Astrocyte of the cerebellum (primary cell): ENCODE results near the gene PREP.
A peak's percentile ranks its signal among the peaks of the same experiment; 100 is the strongest.

Experiments
- DNase-seq: peaks from one replicate; pipeline ENCODE4 v3.0.0-alpha.2; 2011; ENCODE audit warnings: low read depth
- H3K4me3 ChIP-seq: 2 replicates; pipeline ENCODE4 v1.5.1; 2011; ENCODE audit warnings: mild to moderate bottlenecking, low read depth, low read length, moderate library complexity
- in situ Hi-C: cut with HindIII; loops from 2 replicates; pipeline ENCODE4 v1.10.0; 2017; ENCODE audit warnings: low sequenced_read_pairs
- TF ChIP-seq, protein P1 (sequence below): IDR thresholded peaks from 2 replicates; pipeline ENCODE4 v1.5.1; 2012; ENCODE audit warnings: low read length, low read depth, moderate library complexity, mild to moderate bottlenecking; ENCODE audit errors: missing control alignments

The PREP gene

DNA sequence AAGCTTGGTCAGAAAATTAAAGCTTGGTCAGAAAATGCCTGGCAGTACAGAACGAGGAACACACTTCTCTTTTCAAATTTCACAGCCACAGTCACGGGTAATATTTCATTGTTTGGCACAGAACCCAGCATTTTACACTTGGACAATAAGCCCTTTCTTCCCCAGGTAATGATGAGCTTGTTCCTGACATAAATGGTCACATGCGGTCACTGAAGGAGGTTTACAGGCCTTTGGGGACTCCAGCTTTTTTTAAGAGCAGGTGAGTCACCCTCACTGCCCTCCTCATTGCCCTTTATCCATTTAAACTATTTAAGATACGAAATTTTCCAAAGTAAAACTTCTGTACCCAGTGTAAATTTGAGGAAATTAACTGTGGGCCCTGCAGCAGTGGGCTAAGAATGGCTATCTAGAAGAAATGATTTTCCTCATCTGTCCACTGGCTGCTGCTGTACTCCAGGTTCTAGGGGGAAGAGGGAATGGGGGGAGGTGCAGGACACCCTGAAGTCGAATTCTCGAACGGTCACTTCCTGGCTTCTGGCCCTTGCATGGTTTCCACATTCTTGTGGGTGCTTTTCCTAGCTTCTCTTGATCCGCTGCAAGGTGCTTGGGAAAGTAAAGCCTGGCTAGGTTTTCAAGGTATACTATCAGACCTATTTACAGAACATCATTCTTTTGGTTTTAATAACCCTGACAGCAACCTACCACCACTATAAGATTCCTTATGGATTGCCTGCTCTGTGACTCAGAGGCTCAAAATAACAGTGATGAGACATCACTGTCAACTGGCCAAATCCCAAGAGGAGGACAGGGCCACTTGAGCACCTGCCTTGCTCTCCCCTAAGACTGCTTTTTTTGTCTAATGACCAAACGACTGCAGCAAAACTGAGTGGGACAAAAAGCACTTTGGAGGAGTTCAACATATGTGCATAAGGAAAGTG, 75.8 kb downstream of the PREP start:
- in situ Hi-C loops = no loop called here

DNA sequence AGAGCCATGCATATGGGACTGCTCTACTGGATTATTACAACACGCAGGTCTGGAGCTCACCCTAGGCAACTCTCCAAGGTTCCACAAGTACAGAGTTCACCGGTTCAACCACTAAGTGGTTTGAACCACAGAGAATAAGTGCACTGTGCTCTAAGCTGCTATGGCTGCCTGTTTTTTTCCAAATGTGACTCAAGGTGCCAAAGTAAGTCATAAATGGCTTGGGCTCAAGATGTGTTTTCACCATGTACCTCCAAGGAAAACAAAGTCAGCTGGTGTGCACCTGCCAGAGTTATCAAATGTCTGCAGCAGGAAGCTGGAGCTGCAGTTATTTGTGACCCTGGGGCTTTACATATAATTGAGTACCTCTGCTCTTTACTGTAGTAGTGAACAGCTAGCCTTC, 76.7 kb downstream of the PREP start:
- peak; percentile 53 for DNase-seq
- TF ChIP-seq, protein P1, sequence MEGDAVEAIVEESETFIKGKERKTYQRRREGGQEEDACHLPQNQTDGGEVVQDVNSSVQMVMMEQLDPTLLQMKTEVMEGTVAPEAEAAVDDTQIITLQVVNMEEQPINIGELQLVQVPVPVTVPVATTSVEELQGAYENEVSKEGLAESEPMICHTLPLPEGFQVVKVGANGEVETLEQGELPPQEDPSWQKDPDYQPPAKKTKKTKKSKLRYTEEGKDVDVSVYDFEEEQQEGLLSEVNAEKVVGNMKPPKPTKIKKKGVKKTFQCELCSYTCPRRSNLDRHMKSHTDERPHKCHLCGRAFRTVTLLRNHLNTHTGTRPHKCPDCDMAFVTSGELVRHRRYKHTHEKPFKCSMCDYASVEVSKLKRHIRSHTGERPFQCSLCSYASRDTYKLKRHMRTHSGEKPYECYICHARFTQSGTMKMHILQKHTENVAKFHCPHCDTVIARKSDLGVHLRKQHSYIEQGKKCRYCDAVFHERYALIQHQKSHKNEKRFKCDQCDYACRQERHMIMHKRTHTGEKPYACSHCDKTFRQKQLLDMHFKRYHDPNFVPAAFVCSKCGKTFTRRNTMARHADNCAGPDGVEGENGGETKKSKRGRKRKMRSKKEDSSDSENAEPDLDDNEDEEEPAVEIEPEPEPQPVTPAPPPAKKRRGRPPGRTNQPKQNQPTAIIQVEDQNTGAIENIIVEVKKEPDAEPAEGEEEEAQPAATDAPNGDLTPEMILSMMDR = no peak
- in situ Hi-C loops = no loop called here

More for the DNA sequence above, 75.8 kb downstream of the PREP start:
- TF ChIP-seq, protein P1 = no peak
- DNase-seq = no peak
- no peak overlapping the region for H3K4me3 ChIP-seq

DNA sequence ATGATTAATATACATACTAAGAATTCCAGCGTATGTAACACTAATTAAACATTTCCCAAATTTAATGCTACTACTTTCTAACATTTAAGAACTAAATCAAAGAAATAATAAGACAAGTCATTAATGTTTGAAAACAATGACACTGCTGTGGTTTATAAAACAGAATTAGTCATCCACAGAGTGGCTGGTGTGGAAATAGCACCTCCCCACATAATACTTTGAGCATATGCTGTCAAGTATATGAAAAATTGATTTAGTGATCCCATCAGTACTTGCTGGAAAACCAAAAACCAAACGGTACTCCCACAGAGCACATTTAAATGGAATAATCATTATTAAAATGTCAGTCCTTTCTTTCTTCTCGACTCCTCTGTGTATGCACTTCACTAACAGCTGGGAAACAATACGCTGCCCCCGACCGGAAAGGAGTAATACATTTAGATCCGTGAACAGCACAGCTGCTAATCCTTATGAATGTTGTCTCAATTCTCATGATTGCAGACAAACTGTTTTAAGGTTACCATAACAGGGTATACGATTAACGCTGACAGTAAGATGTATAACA, 78.4 kb downstream of the PREP start:
- no peak overlapping the region for H3K4me3 ChIP-seq
- DNase-seq = no peak
- TF ChIP-seq, protein P1 = no peak
- in situ Hi-C loops = no loop called here

More for the DNA sequence above, 76.7 kb downstream of the PREP start:
- H3K4me3 ChIP-seq = no peak overlapping the region

DNA sequence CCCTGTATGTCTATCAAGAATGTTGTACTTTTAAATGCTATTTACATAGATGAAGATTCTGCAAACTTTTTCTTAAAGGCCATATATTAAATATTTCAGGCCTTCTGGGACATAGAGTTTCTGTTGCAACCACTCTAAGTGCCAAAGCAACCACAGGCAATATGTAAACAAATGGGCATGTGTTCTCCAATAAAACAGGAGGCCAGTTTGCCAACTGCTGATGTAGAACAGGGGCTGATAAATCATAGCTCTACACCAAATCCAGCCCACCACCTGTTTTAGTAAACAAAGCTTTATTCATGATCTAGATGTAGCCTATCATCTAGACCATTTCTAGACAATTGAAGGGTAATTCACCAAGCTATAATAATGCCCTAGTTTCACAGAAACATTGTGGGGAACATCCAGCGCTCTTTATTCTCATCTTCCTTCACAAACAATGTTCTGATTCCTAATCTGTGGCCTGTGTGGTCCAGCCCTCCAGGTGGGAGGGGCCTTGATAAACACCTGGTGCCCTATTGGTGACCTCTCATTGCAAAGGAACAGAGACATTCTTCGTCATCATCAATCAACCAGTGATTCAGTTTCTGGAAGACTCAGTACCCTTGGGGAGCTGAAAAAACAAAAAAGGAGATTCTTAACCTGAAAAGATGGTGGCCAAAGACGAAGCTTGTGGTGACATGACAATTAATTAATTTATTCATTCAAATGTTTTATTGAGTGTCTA, 80.2 kb downstream of the PREP start:
- no peak overlapping the region for H3K4me3 ChIP-seq
- TF ChIP-seq, protein P1 = no peak
- no peak for DNase-seq
- in situ Hi-C loops = no loop called here

DNA sequence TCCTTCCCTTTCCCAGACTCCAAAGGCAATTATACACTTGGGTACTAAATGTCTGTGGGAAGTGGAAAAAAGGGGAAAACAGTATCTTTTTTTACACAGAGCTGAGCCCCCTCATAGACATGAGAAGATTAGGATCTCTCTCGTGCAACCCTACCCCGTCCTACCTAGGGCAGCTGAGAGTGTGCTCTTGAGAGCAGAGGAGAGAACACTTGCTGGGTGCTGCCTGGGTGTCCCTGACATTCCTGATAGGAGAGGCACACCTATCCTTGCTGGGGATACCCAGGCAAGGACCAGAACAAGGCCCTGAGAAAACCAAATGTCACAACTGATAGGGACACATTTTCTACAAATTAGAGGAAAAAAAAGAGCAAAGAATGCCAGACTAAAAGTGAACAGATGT, 81.2 kb downstream of the PREP start:
- no peak for DNase-seq
- TF ChIP-seq, protein P1 = no peak
- no peak overlapping the region for H3K4me3 ChIP-seq
- in situ Hi-C loops = no loop called here

DNA sequence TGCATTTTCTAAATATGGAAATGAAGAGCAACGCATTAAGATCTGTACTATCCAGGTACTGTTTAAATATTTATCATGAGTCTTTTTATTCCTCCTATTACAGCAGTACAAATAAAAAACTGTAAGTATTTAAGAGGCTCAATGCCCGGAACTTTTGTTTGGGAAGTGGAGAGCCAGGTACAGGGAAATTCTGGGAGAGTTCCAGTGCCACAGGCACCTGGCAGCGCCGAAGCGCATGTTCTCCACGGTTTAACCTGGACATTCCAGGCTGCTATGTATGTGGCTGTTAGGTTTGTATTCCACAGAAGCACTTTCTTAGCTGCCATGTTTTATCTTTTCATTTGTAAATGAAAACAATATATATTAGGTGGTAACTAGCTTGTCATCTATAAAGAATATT, 81.7 kb downstream of the PREP start:
- DNase-seq = no peak
- TF ChIP-seq, protein P1 = no peak
- H3K4me3 ChIP-seq = no peak overlapping the region
- in situ Hi-C loops = no loop called here
